OCI-LY1 (cell line): ENCODE data around the gene PSMB5.

ENCODE experiments used
- H2AFZ ChIP-seq: fragments of 200-600 bp; sonication (generic), shearing (Covaris generic); 2 replicates; pipeline ENCODE4 v1.6.0; 2014; ENCODE audit warnings: antibody characterized with exemption, mild to moderate bottlenecking, low read length
- H3F3A ChIP-seq: fragments of 200-600 bp; sonication (generic), shearing (Covaris generic); 2 replicates; pipeline ENCODE4 v1.6.0; 2014; ENCODE audit warnings: mild to moderate bottlenecking, antibody characterized with exemption, low read length, moderate library complexity; ENCODE audit not compliant: insufficient read depth
- H3K27ac ChIP-seq: fragments of 200-600 bp; sonication (generic); 2 replicates; pipeline ENCODE4 v1.5.1; 2014; ENCODE audit warnings: low read length, mixed run types, mild to moderate bottlenecking, low read depth; ENCODE audit not compliant: poor library complexity, severe bottlenecking
- H3K27me3 ChIP-seq: fragments of 200-600 bp; sonication (generic); 2 replicates; pipeline ENCODE4 v1.6.0; 2014; ENCODE audit warnings: antibody characterized with exemption, mild to moderate bottlenecking, low read length, moderate library complexity; ENCODE audit not compliant: insufficient read depth
- H3K36me3 ChIP-seq: fragments of 200-600 bp; sonication (generic); 2 replicates; pipeline ENCODE4 v1.6.1; 2014; ENCODE audit warnings: mild to moderate bottlenecking, antibody characterized with exemption, low read length, moderate library complexity, mixed read lengths; ENCODE audit not compliant: insufficient read depth
- H3K4me1 ChIP-seq: fragments of 200-600 bp; sonication (generic); 2 replicates; pipeline ENCODE4 v1.5.1; 2014; ENCODE audit warnings: mild to moderate bottlenecking, low read length, moderate library complexity; ENCODE audit not compliant: insufficient read depth, severe bottlenecking
- H3K4me2 ChIP-seq: fragments of 200-600 bp; sonication (generic), shearing (Covaris generic); 2 replicates; pipeline ENCODE4 v1.6.1; 2014; ENCODE audit warnings: low read length
- H3K4me3 ChIP-seq: fragments of 200-600 bp; sonication (generic); 2 replicates; pipeline ENCODE4 v1.5.1; 2014; ENCODE audit warnings: low read length, low read depth, mild to moderate bottlenecking, mixed read lengths; ENCODE audit not compliant: poor library complexity, severe bottlenecking
- H3K79me2 ChIP-seq: fragments of 200-600 bp; shearing (Covaris generic); 2 replicates; pipeline ENCODE4 v1.6.1; 2016; ENCODE audit warnings: mixed run types, low read length, mixed read lengths; ENCODE audit not compliant: insufficient read depth
- H3K9ac ChIP-seq: fragments of 200-600 bp; sonication (generic), shearing (Covaris generic); 2 replicates; pipeline ENCODE4 v1.6.1; 2014; ENCODE audit warnings: mild to moderate bottlenecking, low read length, mixed read lengths
- H3K9me2 ChIP-seq: fragments of 200-600 bp; sonication (generic), shearing (Covaris generic); 2 replicates; pipeline ENCODE4 v1.6.1; 2014; ENCODE audit warnings: low read depth, mild to moderate bottlenecking, low read length, mixed read lengths
- H3K9me3 ChIP-seq: fragments of 200-600 bp; shearing (Covaris generic); 2 replicates; pipeline ENCODE4 v1.6.1; 2014; ENCODE audit warnings: low read length, mixed read lengths
- H4K20me1 ChIP-seq: fragments of 200-600 bp; sonication (generic), shearing (Covaris generic); 2 replicates; pipeline ENCODE4 v1.6.0; 2016; ENCODE audit warnings: mild to moderate bottlenecking, low read length; ENCODE audit not compliant: insufficient read depth
- EZH2 ChIP-seq: fragments of 200-600 bp; sonication (generic), shearing (Covaris generic); IDR thresholded peaks from 2 replicates; pipeline ENCODE4 v1.8.0; 2017; ENCODE audit warnings: borderline replicate concordance, mixed run types, mild to moderate bottlenecking, antibody characterized with exemption, low read length, moderate library complexity, mixed read lengths
- TF ChIP-seq, protein P1 (sequence below): fragments of 200-600 bp; sonication (generic), shearing (Covaris generic); IDR thresholded peaks from 2 replicates; pipeline ENCODE4 v1.5.1; 2017; ENCODE audit warnings: mild to moderate bottlenecking, antibody characterized with exemption, low read length, moderate library complexity, mixed read lengths

Gene PSMB5

GRCh38 chr14:23060536-23061260 is 26.0 kb upstream of the PSMB5 start:
- Histone ChIP-seq H4K20me1 (no peaks in the 10 kb centered on the region), H3K4me2 (no peak overlapping the region), H3K4me1 (peaks cover 18% of the 10 kb centered on the region), H3K4me3 (no peak overlapping the region), H3K9ac (no peak overlapping the region), H3K79me2 (no peaks in the 10 kb centered on the region), H3K9me2 (no peaks in the 10 kb centered on the region), H3K27me3 (no peaks in the 10 kb centered on the region), H3K9me3 (no peaks in the 10 kb centered on the region), H3K27ac (no peak overlapping the region), H3K36me3 (peaks cover 71% of the 10 kb centered on the region), H2AFZ (no peak overlapping the region), H3F3A (no peaks in the 10 kb centered on the region)
- TF ChIP-seq, protein P1, sequence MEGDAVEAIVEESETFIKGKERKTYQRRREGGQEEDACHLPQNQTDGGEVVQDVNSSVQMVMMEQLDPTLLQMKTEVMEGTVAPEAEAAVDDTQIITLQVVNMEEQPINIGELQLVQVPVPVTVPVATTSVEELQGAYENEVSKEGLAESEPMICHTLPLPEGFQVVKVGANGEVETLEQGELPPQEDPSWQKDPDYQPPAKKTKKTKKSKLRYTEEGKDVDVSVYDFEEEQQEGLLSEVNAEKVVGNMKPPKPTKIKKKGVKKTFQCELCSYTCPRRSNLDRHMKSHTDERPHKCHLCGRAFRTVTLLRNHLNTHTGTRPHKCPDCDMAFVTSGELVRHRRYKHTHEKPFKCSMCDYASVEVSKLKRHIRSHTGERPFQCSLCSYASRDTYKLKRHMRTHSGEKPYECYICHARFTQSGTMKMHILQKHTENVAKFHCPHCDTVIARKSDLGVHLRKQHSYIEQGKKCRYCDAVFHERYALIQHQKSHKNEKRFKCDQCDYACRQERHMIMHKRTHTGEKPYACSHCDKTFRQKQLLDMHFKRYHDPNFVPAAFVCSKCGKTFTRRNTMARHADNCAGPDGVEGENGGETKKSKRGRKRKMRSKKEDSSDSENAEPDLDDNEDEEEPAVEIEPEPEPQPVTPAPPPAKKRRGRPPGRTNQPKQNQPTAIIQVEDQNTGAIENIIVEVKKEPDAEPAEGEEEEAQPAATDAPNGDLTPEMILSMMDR: no peak
- TF ChIP-seq EZH2: no peak

DNA sequence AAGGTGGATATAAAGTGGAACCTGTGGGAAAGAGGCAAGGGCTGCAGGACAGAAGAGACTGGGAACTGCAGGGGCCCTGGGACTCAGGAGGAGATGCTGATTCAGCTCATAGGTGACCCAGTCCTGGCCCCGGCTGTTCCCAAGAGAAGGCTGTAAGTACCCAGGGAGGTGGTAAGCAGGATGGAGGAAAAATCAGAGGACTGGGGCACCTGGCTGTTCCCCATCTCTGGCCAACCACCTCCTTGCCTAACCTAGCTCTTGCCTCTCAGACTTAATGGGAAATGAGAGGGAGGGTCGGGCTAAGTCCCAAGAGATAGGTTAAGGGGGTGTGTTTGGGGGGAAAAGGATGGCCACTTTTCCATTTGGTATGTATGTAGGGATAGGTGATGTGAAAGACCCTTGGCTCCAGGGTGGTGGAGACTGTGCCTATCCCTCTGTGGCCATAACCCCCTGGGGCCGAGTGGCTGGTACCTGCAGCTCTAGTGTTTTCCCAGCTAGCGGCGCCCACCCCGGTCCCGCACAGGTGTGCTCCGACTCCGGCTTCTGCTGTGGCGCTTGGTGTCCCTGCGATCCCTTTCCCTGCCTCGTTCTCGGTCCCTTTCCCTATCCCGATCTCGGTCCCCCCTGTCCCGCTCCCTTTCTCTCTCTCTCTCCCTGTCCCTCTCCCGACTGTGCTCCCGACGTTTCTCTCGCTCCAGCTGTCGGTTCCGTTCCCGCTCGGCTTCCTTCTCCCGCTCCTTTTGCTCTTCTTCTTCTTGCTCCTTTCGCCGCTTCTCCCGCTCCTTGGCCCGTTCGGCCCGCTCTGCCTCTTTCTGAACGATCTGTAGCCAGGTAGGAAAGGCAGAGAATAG is 24.2 kb upstream of the PSMB5 start:
- peaks cover 53% of the 10 kb centered on the region for H3K36me3 ChIP-seq
- H3K9me2 ChIP-seq: no peaks in the 10 kb centered on the region

GRCh38 chr14:23057757-23058653 is 23.3 kb upstream of the PSMB5 start:
- H3K4me2 ChIP-seq: peak overlapping the region; percentile 81
- H3K36me3 ChIP-seq: peaks cover 44% of the 10 kb centered on the region
- peaks cover 18% of the 10 kb centered on the region for H3K4me1 ChIP-seq
- peak overlapping the region; percentile 63 for H3K4me3 ChIP-seq
- no peaks in the 10 kb centered on the region for H3K27me3 ChIP-seq
- no peak overlapping the region for H3K27ac ChIP-seq
- no peaks in the 10 kb centered on the region for H3K9me2 ChIP-seq
- no peak for TF ChIP-seq EZH2
- TF ChIP-seq, protein P1: peak; percentile 95
- H3K79me2 ChIP-seq: no peaks in the 10 kb centered on the region
- H3K9me3 ChIP-seq: no peaks in the 10 kb centered on the region
- H4K20me1 ChIP-seq: no peaks in the 10 kb centered on the region
- H3F3A ChIP-seq: no peaks in the 10 kb centered on the region
- peak overlapping the region; percentile 58 for H3K9ac ChIP-seq
- no peak overlapping the region for H2AFZ ChIP-seq

More for the DNA sequence above, 24.2 kb upstream of the PSMB5 start:
- no peaks in the 10 kb centered on the region for H4K20me1 ChIP-seq
- no peak overlapping the region for H3K27ac ChIP-seq
- H3K4me3 ChIP-seq: no peak overlapping the region
- H3K4me1 ChIP-seq: peaks cover 18% of the 10 kb centered on the region
- no peak overlapping the region for H2AFZ ChIP-seq
- H3K9me3 ChIP-seq: no peaks in the 10 kb centered on the region
- H3K4me2 ChIP-seq: no peak overlapping the region
- TF ChIP-seq EZH2: no peak
- TF ChIP-seq, protein P1: no peak
- H3K79me2 ChIP-seq: no peaks in the 10 kb centered on the region
- H3K27me3 ChIP-seq: no peaks in the 10 kb centered on the region
- H3K9ac ChIP-seq: no peak overlapping the region
- no peaks in the 10 kb centered on the region for H3F3A ChIP-seq
